NCI-H1694 treated with DMSO at 0.1 percent for 48 hours (cell line): ENCODE measurements around the gene CSGALNACT2.

ENCODE experiments used
- DNase-seq: peaks from one replicate; lab custom pipeline; 2025; lab: John Stamatoyannopoulos, UW

The CSGALNACT2 gene

DNA sequence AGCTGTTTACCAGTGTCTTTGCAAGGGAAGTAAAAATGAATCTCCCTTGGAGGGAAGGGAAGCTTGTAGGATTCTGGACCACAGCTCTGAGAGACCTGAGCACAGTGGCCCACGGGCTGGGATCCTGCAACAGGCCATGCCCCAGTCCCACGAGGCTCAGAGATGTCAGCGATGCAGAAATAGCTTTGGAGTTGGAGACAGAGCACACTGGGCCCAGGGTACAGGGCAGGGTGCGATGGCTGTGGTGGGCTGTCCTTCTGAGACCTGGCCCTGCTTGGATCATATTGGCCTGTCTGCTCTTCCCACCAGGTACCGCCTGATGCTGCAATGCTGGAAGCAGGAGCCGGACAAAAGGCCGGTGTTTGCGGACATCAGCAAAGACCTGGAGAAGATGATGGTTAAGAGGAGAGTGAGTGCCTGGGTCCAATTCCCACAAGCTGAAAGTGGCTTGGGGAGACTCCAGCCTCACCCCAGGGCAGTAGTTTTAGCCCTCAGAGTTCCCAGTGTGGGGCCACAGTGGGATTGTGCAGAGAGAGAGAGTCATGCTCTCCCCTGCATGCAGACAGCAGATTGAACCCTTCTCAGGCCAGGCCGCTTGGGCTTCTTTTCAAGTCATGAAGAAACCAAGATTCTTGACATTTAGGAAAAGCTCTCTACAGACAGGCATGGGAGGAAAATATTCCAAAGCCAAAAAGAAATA, 13.5 kb upstream of the CSGALNACT2 start:
- no peak for DNase-seq

DNA sequence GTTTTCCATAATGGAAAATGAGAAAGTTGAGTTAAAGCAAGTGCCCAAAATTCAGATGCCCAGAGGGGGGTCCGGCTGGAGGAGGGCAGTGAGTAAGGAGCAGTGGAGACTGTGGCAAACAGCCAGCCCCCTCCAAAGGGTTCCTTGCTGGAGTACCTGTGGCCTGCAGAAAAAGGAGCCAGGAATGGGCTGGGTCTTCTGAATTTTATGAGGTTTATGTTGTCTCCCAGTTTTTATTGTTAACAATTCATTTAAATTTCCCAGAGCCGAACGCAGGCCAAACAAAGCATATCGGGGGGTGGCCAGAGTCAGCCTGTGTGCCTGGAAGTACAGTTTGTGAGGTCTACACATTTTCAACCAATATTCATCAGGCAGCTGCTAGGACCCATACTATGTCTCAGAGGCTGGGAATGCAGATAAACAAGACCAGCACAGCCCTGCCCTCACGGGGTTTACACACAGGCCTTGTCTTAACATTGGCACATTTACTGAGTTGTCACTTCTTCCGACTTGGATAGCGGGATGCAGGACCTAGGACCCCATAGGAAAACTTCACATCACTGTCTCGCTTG, 12.9 kb upstream of the CSGALNACT2 start:
- no peak for DNase-seq

DNA sequence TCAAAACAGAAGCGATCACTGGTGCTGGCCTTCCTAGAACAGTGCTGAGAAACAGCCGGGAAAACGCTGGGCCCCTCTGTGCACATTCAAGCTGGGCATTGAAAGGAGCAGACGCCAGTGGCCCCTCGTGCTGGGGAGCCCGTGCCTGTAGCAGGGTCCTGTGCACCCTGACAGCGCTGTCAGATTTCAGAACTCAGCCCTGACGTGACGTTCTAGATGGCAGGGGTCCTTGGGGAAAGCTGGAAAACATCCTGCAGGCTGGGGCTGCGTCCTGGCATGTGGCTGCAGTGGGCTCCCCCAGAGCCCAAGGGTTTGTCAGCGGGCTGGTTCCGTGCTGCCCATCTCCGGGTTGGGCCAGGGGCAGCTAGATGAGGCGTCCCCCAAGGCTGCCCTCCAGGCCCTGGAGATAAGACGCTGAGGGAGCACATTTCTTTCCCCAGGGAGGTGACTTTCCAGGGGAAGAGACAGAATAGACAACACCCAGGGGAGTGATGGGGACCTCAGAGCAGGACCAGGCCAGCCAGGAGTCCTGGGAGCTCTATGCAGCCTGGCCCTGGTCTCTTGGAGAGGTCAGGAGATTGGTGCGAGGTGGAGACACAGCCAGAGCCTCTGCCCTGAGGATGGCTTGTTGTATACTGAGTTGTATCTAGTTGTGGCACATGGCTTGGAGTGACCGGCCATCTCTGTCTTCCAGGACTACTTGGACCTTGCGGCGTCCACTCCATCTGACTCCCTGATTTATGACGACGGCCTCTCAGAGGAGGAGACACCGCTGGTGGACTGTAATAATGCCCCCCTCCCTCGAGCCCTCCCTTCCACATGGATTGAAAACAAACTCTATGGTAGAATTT, 12.1 kb upstream of the CSGALNACT2 start:
- DNase-seq, result no peak

DNA sequence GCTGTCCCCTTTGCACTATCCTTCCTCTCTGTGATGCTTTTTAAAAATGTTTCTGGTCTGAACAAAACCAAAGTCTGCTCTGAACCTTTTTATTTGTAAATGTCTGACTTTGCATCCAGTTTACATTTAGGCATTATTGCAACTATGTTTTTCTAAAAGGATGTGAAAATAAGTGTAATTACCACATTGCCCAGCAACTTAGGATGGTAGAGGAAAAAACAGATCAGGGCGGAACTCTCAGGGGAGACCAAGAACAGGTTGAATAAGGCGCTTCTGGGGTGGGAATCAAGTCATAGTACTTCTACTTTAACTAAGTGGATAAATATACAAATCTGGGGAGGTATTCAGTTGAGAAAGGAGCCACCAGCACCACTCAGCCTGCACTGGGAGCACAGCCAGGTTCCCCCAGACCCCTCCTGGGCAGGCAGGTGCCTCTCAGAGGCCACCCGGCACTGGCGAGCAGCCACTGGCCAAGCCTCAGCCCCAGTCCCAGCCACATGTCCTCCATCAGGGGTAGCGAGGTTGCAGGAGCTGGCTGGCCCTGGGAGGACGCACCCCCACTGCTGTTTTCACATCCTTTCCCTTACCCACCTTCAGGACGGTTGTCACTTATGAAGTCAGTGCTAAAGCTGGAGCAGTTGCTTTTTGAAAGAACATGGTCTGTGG, 11.4 kb upstream of the CSGALNACT2 start:
- DNase-seq, result no peak

DNA sequence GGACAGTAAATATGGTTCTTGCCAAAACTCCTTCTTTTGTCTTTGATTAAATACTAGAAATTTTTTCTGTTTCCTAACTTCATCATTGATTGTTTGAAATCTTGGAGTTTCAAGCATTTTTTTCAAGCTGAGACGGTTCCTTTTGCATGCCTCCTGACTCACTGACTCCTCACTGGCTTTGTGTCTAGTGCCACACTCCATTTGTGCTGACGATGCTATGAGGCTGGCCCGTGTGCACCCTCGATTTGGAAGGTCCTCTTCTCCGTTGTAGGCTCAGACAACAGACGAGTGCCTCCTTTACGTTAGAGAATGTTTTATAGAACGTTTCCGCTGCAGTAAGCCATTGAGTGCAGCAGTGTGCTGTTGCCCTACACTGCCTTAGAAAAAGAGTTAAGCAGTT, 10.8 kb upstream of the CSGALNACT2 start:
- no peak for DNase-seq

DNA sequence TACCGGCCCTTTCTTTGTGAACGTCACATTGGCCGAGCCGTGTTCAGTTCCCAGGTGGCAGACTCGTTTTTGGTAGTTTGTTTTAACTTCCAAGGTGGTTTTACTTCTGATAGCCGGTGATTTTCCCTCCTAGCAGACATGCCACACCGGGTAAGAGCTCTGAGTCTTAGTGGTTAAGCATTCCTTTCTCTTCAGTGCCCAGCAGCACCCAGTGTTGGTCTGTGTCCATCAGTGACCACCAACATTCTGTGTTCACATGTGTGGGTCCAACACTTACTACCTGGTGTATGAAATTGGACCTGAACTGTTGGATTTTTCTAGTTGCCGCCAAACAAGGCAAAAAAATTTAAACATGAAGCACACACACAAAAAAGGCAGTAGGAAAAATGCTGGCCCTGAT, 9.9 kb upstream of the CSGALNACT2 start:
- DNase-seq, result no peak

DNA sequence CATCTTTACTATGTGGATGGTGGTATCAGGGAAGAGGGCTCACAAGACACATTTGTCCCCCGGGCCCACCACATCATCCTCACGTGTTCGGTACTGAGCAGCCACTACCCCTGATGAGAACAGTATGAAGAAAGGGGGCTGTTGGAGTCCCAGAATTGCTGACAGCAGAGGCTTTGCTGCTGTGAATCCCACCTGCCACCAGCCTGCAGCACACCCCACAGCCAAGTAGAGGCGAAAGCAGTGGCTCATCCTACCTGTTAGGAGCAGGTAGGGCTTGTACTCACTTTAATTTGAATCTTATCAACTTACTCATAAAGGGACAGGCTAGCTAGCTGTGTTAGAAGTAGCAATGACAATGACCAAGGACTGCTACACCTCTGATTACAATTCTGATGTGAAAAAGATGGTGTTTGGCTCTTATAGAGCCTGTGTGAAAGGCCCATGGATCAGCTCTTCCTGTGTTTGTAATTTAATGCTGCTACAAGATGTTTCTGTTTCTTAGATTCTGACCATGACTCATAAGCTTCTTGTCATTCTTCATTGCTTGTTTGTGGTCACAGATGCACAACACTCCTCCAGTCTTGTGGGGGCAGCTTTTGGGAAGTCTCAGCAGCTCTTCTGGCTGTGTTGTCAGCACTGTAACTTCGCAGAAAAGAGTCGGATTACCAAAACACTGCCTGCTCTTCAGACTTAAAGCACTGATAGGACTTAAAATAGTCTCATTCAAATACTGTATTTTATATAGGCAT, 9.1 kb upstream of the CSGALNACT2 start:
- DNase-seq, result no peak

DNA sequence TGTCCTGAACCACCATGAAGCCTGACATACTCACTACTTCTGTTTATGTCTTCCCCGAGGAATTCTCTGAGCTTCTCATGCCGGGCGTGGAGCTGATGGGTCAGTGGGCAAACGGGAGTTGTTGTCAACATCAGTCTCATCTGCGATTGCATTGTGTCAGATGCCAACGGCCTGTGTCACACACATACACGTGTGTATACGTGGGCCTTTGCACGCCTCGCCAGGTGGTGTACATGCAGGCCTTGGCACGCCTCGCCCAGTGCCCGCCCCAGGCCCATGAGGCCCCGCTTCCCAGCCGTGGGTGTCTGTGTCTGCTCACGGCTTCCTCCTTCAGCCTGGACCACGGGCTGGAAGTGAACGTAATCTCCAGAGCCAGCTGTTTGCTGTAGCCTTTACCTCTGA, 7.5 kb upstream of the CSGALNACT2 start:
- DNase-seq, result no peak

DNA sequence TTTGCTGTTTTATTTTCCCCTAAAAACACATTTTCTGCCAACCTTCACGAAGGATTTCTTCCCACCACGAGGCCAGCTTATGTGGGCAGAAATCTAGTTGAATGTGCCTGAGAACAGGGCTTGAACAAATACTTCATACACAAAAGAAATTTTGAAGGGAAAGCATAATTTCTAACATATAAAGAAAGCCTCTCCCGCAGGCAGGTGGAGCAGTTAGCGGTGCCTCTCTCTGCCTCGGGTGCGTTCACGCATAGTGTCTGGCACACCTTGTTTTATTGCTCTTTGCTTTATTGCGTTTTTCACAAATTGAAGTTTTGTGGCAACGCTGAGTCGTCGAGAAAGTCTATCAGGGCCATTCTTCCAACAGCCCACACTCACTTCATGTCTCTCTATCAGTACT, 7.0 kb upstream of the CSGALNACT2 start:
- no peak for DNase-seq

DNA sequence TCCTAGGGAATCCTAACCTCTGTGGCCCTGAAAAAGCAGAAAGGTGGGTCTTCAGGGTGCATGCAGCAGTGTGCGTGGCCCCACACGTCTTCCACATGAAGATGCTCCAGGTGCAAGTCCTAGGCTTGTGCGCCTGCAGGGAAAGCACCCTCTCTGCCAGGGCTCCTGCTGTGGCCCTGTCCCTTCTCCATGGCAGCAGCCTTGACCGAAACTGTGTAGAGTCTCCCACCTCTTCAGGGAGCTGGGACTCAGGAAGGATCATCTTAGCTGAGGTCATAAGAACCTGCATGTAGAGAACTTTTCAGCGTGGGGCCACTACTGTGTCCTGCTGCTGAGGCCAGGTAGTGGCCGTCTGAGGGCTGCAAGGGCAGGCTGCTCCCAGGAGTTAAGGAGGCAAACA, 6.3 kb upstream of the CSGALNACT2 start:
- no peak for DNase-seq

DNA sequence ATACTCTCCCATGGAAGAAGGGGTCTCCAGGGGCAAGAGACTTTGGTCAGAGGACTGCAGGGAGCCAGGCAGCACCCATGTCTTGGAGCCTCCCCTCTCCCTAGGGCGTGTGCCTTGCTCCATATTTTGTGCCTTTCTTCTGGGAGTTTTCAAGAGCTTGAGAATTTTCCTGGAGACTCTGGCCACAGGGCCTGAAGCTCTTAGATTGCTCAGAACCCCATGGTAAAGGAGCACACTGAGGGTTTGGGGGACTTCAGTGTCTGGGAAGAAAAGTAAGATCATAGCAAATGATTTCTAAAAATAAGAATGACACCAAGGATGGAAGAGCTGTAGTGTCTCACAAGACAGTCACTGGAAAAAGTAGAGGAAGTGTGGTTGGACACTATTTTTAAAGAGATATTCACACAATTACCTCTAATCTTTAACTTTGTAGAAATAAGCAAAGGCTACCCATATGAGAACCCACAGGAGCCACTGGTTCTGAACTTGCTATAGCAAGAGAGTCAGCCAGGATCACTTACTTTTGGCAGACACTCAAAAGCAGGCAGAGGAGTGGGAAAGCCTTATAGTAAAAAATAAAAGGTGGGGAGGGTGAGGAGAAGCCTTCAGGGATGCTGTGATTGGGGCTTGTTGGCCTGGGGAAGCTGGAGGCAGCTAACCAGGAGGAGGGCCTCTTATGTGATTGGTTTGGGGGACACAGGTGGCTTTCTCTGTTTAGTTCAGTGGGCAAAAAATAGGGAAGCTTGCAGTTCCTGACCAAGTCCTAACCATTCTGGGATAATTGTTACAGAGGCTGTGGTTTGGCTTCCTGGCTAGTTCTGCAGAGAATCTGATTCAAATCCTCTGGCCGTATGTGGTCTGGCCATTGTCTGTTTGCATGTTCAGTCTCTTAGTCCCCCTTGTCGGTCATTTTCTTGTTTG, 5.1 kb upstream of the CSGALNACT2 start:
- DNase-seq, result no peak

DNA sequence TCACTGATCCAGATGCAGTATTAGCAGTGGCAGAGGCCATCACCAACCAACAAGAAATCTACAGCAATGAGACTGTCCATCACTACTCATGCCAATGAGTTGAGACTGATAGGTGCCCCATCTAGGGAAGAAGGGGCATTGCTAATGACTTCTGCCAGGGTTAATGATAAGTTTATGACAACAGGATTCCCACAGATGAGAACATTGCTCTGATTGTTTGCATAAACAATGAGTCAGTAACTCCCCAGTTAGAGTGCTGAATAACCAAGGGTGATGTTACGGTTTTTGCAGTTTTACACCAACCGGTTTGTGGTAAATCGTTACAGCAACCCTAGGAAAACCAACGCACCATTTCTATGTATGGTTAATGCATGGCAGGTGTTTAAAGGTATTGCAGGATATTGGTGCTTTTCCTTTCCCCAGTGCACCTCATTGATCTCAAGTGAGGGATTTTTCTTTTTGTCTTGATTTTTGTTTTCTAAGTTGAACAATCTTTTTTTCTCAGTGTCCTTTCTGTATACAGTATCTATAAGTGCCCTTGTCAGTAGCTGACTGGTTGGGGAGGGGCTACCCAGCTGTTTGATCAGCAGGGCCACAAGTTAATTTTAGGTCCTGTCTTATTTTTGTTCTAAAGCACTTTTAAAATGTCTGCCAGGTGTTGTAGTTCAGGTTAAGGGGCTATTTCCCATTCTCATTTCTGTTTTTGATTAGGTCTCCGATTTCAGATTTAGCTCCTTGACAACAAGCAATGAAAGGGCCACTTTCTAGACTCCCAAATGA, 3.9 kb upstream of the CSGALNACT2 start:
- no peak for DNase-seq

DNA sequence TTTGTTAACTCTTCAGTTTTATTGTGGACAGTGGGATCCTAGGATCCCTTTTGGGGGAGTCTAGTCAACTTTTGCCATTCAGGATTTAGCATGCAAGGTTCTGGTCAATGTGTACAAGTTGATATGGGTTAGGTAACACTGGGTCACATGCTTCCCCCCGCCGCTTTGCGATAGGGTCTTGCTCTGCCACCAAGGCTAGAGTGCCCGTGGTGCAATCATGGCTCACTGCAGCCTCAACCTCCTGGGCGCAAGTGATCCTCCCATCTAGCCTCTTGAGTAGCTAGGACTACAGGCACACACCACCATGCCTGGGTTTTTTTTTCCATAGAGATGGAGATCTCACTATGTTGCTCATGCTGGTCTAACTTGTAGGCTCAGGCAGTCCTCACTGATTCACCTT, 3.2 kb upstream of the CSGALNACT2 start:
- no peak for DNase-seq

DNA sequence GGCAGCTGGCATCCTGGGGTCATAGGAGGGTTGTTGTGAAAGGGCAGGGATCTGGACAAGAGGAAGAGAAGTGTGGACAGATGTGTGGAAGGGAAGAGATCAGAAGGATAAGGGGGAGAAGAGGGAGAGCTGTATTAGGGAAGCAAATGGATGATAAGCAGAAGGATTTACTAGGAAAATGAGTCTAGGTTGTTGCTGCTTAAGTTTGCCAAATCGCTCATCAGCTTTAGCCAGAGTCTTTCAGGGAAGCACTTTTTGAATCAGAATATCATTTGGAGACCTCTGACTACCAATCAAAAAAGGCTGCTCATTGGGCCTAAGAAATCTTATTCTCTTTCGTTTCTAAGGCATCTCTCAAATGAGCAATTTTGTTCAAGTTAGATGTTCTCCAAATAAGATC, 2.6 kb upstream of the CSGALNACT2 start:
- DNase-seq, result no peak

DNA sequence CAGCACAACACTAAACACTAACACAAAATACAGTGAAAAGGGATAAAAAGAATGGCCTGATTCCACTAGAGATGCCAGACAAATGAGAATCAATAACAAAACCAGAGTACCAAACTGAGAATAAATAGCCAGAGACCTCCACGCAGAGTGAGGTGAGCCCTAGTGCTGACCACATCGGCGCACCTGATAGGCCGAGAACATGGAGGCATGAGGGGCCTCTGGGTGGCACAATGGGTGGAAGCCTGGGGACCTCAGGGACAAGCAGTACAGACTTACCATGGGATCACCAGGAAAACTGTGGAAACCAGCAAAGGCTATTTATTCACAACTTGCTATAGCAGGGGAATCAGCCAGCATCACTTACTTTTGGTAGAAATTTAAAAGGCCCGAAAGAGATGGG, 1.8 kb upstream of the CSGALNACT2 start:
- DNase-seq, result no peak

DNA sequence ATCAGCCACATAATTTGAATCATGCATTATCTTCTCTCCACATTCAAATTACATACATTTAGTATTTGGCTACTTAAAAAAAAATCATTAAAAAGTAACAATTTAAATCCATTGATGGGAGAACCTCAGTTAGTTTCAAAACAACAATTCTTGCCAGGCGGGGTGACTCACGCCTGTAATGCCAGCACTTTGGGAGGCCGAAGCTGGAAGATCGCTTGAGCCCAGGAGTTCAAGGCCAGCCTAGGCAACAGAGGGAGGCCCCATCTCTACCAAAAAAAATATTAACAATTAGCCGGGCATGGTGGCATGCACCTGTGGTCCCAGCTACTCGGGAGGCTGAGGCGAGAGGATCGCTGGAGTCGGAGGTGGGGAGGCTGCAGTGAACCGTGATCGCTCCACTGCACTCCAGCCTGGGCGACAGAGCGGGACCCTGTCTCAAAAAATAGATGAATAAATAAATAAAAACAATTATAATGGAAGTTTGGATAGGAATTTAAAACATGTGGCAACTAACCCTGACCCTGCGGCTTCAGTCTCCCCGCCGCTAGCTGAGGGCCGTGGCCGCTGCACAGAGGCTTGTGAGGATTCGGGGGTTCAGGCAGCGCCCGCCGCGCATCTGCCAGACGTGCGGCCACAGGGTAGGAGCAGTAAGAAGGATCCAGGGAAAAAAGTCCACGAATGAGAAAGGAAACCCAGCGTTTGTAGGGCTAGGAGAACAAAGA, 1.1 kb upstream of the CSGALNACT2 start:
- no peak for DNase-seq

DNA sequence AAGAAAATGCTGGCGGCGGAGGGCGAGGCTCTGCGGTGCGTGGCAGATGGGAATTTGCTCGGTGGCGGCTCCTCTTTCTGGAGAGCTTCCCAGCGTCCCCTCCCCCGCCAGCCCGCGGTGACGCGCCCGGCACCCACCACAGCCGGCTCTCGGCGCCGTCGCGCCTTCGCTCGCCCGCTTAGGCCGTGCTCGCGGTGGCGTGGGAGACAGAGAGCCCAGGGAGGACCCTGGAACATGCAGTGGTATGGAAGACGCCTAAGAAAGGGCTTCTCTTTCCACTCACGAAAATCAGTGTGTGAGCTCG, 576 bp upstream of the CSGALNACT2 start:
- peak; percentile 27 for DNase-seq

DNA sequence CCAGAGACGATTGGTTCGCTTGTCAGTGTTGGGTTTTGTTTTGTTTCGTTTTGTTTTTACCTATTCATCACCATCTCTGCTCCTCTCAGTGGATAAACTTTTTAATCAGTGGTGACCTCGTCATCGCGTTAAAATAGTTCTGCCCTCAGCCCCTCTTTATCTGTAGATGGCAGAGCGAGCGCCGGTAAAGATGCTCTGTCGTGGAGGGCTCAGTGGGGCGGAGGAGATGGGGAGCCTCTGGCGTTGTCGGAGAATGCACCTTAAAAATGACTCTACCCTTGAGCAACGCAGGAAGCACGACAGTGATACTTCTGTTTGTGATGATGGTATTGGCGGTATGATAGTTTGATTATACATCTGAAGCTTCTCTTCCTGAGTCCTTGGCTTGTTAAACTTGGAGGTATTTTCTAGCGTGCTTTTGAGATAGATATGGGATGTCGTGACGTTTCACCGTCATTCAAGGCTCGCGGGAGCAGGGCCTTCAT, 554 bp downstream of the CSGALNACT2 start:
- peak; percentile 30 for DNase-seq

DNA sequence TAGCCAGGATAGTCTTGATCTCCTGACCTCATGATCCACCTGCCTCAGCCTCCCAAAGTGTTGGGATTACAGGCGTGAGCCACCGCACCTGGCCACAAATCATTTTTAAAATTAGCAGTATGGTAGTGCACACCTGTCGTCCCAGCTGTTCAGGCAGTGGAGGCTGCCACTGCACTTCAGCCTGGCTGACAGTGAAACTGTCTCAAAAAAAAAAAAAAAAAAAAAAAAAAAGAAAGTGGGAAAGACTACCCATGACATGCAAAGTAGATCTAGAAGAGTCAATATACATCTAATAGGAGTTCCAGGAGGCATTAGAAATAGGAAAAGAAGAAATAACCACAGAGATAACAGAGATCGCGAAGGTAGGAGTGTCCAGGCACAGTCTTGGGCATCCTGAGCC, 3.2 kb downstream of the CSGALNACT2 start:
- no peak for DNase-seq
